HG03457 (cell line): ENCODE results near the gene FAM83F.
A peak's percentile ranks its signal among the peaks of the same experiment; 100 is the strongest.

Source experiments
- ATAC-seq: cut with Tn5 transposase; IDR thresholded peaks from one replicate; pipeline ENCODE4 v1.9.1; 2021; ENCODE audit warnings: moderate number of reproducible peaks; ENCODE audit not compliant: unreplicated experiment

Gene FAM83F

GRCh38 chr22:40055143-40055883, 60.6 kb downstream of the FAM83F start:
- ATAC-seq = peak; percentile 67

GRCh38 chr22:40056154-40056553, 61.4 kb downstream of the FAM83F start:
- ATAC-seq = no peak

- ATAC-seq = no peak
These were observed 61.8 kb downstream of the FAM83F start for GRCh38 chr22:40056559-40056958.

GRCh38 chr22:40057652-40058051, 62.9 kb downstream of the FAM83F start:
- no peak for ATAC-seq

- ATAC-seq = no peak
These were observed 63.5 kb downstream of the FAM83F start for GRCh38 chr22:40058265-40058664.

- ATAC-seq = no peak
These were observed 71.2 kb downstream of the FAM83F start for GRCh38 chr22:40065981-40066380.

- ATAC-seq = no peak
These were observed 72.9 kb downstream of the FAM83F start for GRCh38 chr22:40067639-40068038.

GRCh38 chr22:40070701-40071100, 75.9 kb downstream of the FAM83F start:
- no peak for ATAC-seq

GRCh38 chr22:40071720-40072119, 77.0 kb downstream of the FAM83F start:
- ATAC-seq = no peak

GRCh38 chr22:40076702-40077645, 82.2 kb downstream of the FAM83F start:
- no peak for ATAC-seq

GRCh38 chr22:40077646-40078016, 82.9 kb downstream of the FAM83F start:
- ATAC-seq = no peak

GRCh38 chr22:40081662-40082061, 86.9 kb downstream of the FAM83F start:
- no peak for ATAC-seq

- ATAC-seq = no peak
These were observed 87.4 kb downstream of the FAM83F start for GRCh38 chr22:40082184-40082583.

GRCh38 chr22:40083794-40084193, 89.0 kb downstream of the FAM83F start:
- ATAC-seq = no peak

GRCh38 chr22:40084246-40084645, 89.5 kb downstream of the FAM83F start:
- no peak for ATAC-seq

- ATAC-seq = no peak
These were observed 94.1 kb downstream of the FAM83F start for GRCh38 chr22:40088818-40089217.
